Measurements from ENCODE around the gene TNFRSF8.
"Not testable (repeated sequence)": the region's sequence is repeated elsewhere in the genome, so short reads cannot be mapped to it uniquely, and the experiment has no call there.

Gene TNFRSF8

GRCh38 chr1:12029720-12030339 lies 33.3 kb upstream of the TNFRSF8 start:
- peaks cover 16% of the 10 kb centered on the region for H3K36me3 Mint-ChIP-seq (ENCODE audit: insufficient read depth)
- H3K9me3 Mint-ChIP-seq: no peaks in the 10 kb centered on the region
- H3K27me3 Mint-ChIP-seq: no peaks in the 10 kb centered on the region
- H3K27ac Mint-ChIP-seq (ENCODE audit: low read depth): no peak overlapping the region
- no peak overlapping the region for H3K4me3 Mint-ChIP-seq
- DNase-seq (ENCODE audit: low spot score in 2 of 2): no peak
- H3K4me1 Mint-ChIP-seq: peaks cover 11% of the 10 kb centered on the region
- no peak for ATAC-seq (replicated peaks; ENCODE audit: extremely low read depth, poor library complexity, severe bottlenecking)

- Mint-ChIP-seq H3K27ac (ENCODE audit: low read depth) (no peak overlapping the region), H3K4me3 (no peak overlapping the region), H3K27me3 (no peaks in the 10 kb centered on the region), H3K36me3 (ENCODE audit: insufficient read depth) (peaks cover 9% of the 10 kb centered on the region), H3K4me1 (peaks cover 10% of the 10 kb centered on the region), H3K9me3 (no peaks in the 10 kb centered on the region)
- ATAC-seq (replicated peaks; ENCODE audit: extremely low read depth, poor library complexity, severe bottlenecking): no peak
- DNase-seq (ENCODE audit: low spot score in 2 of 2): no peak
These were observed 31.8 kb upstream of the TNFRSF8 start for GRCh38 chr1:12031039-12031980.

DNA sequence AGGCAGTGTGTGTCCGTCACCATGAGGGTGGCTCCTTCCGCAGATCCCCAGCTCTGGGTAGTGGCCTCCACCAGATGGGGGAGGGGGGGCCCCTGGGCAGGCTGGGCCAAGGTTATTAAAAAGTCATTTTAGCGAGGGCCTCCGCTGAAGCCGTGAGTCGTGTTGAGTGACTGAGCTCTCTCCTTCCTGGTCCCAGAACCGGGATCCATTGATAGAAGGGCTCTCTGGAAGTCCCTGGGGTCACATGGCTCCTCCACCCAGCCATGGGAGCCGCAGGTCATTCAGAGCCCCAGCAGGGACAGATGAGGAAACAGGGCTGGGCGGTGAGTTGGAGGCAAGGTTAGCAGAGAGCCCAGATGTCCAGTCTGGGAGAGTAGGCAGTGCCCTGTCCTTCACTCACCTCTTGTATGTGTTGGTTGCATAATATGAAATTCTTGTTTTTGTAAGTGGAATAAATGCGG lies 30.9 kb upstream of the TNFRSF8 start:
- H3K4me1 Mint-ChIP-seq: peaks cover 6% of the 10 kb centered on the region
- H3K27ac Mint-ChIP-seq (ENCODE audit: low read depth): no peak overlapping the region
- H3K4me3 Mint-ChIP-seq: no peak overlapping the region
- H3K9me3 Mint-ChIP-seq: no peaks in the 10 kb centered on the region
- H3K27me3 Mint-ChIP-seq: no peaks in the 10 kb centered on the region
- DNase-seq (ENCODE audit: low spot score in 2 of 2) (no peak), ATAC-seq (replicated peaks; ENCODE audit: extremely low read depth, poor library complexity, severe bottlenecking) (no peak)
- H3K36me3 Mint-ChIP-seq (ENCODE audit: insufficient read depth): peaks cover 8% of the 10 kb centered on the region

- not testable (repeated sequence) for ATAC-seq (replicated peaks; ENCODE audit: extremely low read depth, poor library complexity, severe bottlenecking); H3K27ac Mint-ChIP-seq (ENCODE audit: low read depth); H3K4me3 Mint-ChIP-seq; H3K9me3 Mint-ChIP-seq; H3K27me3 Mint-ChIP-seq; H3K36me3 Mint-ChIP-seq (ENCODE audit: insufficient read depth); H3K4me1 Mint-ChIP-seq; DNase-seq (ENCODE audit: low spot score in 2 of 2)
These were observed 29.7 kb upstream of the TNFRSF8 start for GRCh38 chr1:12033441-12033840.

GRCh38 chr1:12034381-12034801 lies 28.7 kb upstream of the TNFRSF8 start:
- ATAC-seq (replicated peaks; ENCODE audit: extremely low read depth, poor library complexity, severe bottlenecking): no peak
- no peaks in the 10 kb centered on the region for H3K36me3 Mint-ChIP-seq (ENCODE audit: insufficient read depth)
- no peaks in the 10 kb centered on the region for H3K9me3 Mint-ChIP-seq
- H3K27ac Mint-ChIP-seq (ENCODE audit: low read depth): no peak overlapping the region
- H3K4me3 Mint-ChIP-seq: no peak overlapping the region
- no peaks in the 10 kb centered on the region for H3K27me3 Mint-ChIP-seq
- H3K4me1 Mint-ChIP-seq: no peaks in the 10 kb centered on the region
- DNase-seq (ENCODE audit: low spot score in 2 of 2): no peak

DNA sequence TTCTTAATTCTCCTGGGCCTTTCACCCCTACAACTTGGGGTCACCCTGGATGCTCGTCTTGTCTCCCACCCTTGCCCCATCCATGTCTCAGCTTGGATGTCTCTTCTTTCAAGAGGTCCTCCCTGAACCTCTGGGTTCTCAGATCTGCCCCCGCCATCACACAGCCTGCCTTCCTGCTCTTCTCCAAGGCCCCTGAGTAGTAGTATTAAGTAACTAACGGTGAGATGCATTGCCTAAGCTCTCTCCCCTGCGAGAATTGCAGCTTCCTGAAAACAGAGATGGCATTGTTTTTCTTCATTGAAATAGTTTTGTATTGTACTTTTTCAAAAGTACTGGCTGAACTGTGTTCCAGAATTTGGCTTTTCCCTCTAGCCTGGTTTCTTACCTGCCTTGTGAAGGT lies 27.8 kb upstream of the TNFRSF8 start:
- ATAC-seq (replicated peaks; ENCODE audit: extremely low read depth, poor library complexity, severe bottlenecking): no peak
- Mint-ChIP-seq H3K4me1 (no peaks in the 10 kb centered on the region), H3K27ac (ENCODE audit: low read depth) (no peak overlapping the region), H3K4me3 (no peak overlapping the region), H3K36me3 (ENCODE audit: insufficient read depth) (no peaks in the 10 kb centered on the region), H3K9me3 (no peaks in the 10 kb centered on the region), H3K27me3 (no peaks in the 10 kb centered on the region)
- no peak for DNase-seq (ENCODE audit: low spot score in 2 of 2)

- Mint-ChIP-seq H3K4me3 (no peak overlapping the region), H3K36me3 (ENCODE audit: insufficient read depth) (no peaks in the 10 kb centered on the region), H3K4me1 (no peaks in the 10 kb centered on the region), H3K9me3 (no peaks in the 10 kb centered on the region), H3K27ac (ENCODE audit: low read depth) (no peak overlapping the region), H3K27me3 (no peaks in the 10 kb centered on the region)
- DNase-seq (ENCODE audit: low spot score in 2 of 2): no peak
- ATAC-seq (replicated peaks; ENCODE audit: extremely low read depth, poor library complexity, severe bottlenecking): no peak
These were observed 25.4 kb upstream of the TNFRSF8 start for GRCh38 chr1:12037486-12038355.

- H3K4me3 Mint-ChIP-seq: no peak overlapping the region
- DNase-seq (ENCODE audit: low spot score in 2 of 2): no peak
- no peaks in the 10 kb centered on the region for H3K27me3 Mint-ChIP-seq
- ATAC-seq (replicated peaks; ENCODE audit: extremely low read depth, poor library complexity, severe bottlenecking): no peak
- H3K27ac Mint-ChIP-seq (ENCODE audit: low read depth): no peak overlapping the region
- H3K9me3 Mint-ChIP-seq: no peaks in the 10 kb centered on the region
- H3K4me1 Mint-ChIP-seq: no peaks in the 10 kb centered on the region
- H3K36me3 Mint-ChIP-seq (ENCODE audit: insufficient read depth): no peaks in the 10 kb centered on the region
These were observed 24.5 kb upstream of the TNFRSF8 start for GRCh38 chr1:12038356-12039163.

GRCh38 chr1:12039164-12039525 lies 24.0 kb upstream of the TNFRSF8 start:
- ATAC-seq (replicated peaks; ENCODE audit: extremely low read depth, poor library complexity, severe bottlenecking) (no peak), DNase-seq (ENCODE audit: low spot score in 2 of 2) (no peak)
- Mint-ChIP-seq H3K36me3 (ENCODE audit: insufficient read depth) (peaks cover 1% of the 10 kb centered on the region), H3K27ac (ENCODE audit: low read depth) (no peak overlapping the region), H3K27me3 (no peaks in the 10 kb centered on the region), H3K4me1 (peaks cover 4% of the 10 kb centered on the region), H3K9me3 (no peaks in the 10 kb centered on the region), H3K4me3 (no peak overlapping the region)

GRCh38 chr1:12039824-12040456 lies 23.2 kb upstream of the TNFRSF8 start:
- H3K4me1 Mint-ChIP-seq; H3K27me3 Mint-ChIP-seq; DNase-seq (ENCODE audit: low spot score in 2 of 2); H3K27ac Mint-ChIP-seq (ENCODE audit: low read depth); H3K36me3 Mint-ChIP-seq (ENCODE audit: insufficient read depth); H3K4me3 Mint-ChIP-seq; H3K9me3 Mint-ChIP-seq; ATAC-seq (replicated peaks; ENCODE audit: extremely low read depth, poor library complexity, severe bottlenecking): not testable (repeated sequence)

- Mint-ChIP-seq H3K27me3 (no peaks in the 10 kb centered on the region), H3K36me3 (ENCODE audit: insufficient read depth) (peaks cover 3% of the 10 kb centered on the region), H3K4me3 (no peak overlapping the region), H3K27ac (ENCODE audit: low read depth) (no peak overlapping the region), H3K4me1 (peaks cover 6% of the 10 kb centered on the region), H3K9me3 (no peaks in the 10 kb centered on the region)
- ATAC-seq (replicated peaks; ENCODE audit: extremely low read depth, poor library complexity, severe bottlenecking) (peak; percentile 60), DNase-seq (ENCODE audit: low spot score in 2 of 2) (no peak)
These were observed 22.5 kb upstream of the TNFRSF8 start for GRCh38 chr1:12040457-12041051.
